Gastrocnemius medialis (tissue), 4 donors: Measurements from ENCODE around the gene OR13G1. TPM values are rescaled to one million over a fixed set of nuclear protein-coding genes. Genes with fewer than 3 reads are reported as not detected.

Experiments used
- total RNA-seq, 4 donors: library from RNA; depleted of rRNA; stranded (reverse); fragments of >200 nt; gene quantifications; one replicate each; pipeline versions ENCODE4 v1.1.0 to v1.2.3, GENCODE V29; 2016

Gene OR13G1
- total RNA-seq, 4 donors from 2014 or later = not detected

Other genes with a start within 250 kb of the OR13G1 start
- gene OR2B11, start 221.6 kb downstream of the OR13G1 start, total RNA-seq = not detected
- not detected for gene OR2C3, start 143.3 kb downstream of the OR13G1 start, total RNA-seq
- under 1 TPM in 1 of 4 donors, not detected in 3; 0.15 TPM for gene GCSAML, start 130.6 kb downstream of the OR13G1 start, total RNA-seq
- gene OR2G2, start 91.4 kb downstream of the OR13G1 start, total RNA-seq = not detected
- not detected for gene OR2G3, start 74.2 kb downstream of the OR13G1 start, total RNA-seq
- gene OR6F1, start 36.9 kb upstream of the OR13G1 start, total RNA-seq = not detected
- not detected for gene OR14K1, start 58.9 kb upstream of the OR13G1 start, total RNA-seq
- gene OR14A2, start 68.4 kb upstream of the OR13G1 start, total RNA-seq = not detected
- gene OR1C1, start 80.8 kb upstream of the OR13G1 start, total RNA-seq = not detected
- gene OR14A16, start 144.4 kb upstream of the OR13G1 start, total RNA-seq = not detected
- gene OR11L1, start 162.2 kb upstream of the OR13G1 start, total RNA-seq = not detected
- 1 to 10 TPM in 1 of 4 donors, under 1 TPM in 3; 0.26 to 1.5 (median 0.49) TPM for gene TRIM58, start 177.4 kb upstream of the OR13G1 start, total RNA-seq
- gene OR2W3, start 215.8 kb upstream of the OR13G1 start, total RNA-seq = under 1 TPM in 1 of 4 donors, not detected in 3; 0.80 TPM
- not detected for gene OR2T8, start 240.5 kb upstream of the OR13G1 start, total RNA-seq
- not detected for gene OR2AJ1, start 245.2 kb upstream of the OR13G1 start, total RNA-seq